GM19099 (cell line): ENCODE results near the gene DSCAM.

ENCODE experiments used
- POLR2A ChIP-seq: IDR thresholded peaks from 3 replicates; pipeline ENCODE4 v1.6.1; 2011; ENCODE audit warnings: low read depth; ENCODE audit not compliant: insufficient read length; ENCODE audit errors: extremely low read depth

DSCAM gene

GRCh38 chr21:40754466-40754865 lies 92.5 kb downstream of the DSCAM start:
- TF ChIP-seq POLR2A: no peak

GRCh38 chr21:40753756-40754155 lies 93.2 kb downstream of the DSCAM start:
- no peak for TF ChIP-seq POLR2A

GRCh38 chr21:40752125-40752524 lies 94.8 kb downstream of the DSCAM start:
- TF ChIP-seq POLR2A: no peak

- no peak for TF ChIP-seq POLR2A
These were observed 95.7 kb downstream of the DSCAM start for GRCh38 chr21:40751221-40751620.

GRCh38 chr21:40736145-40736544 lies 110.8 kb downstream of the DSCAM start:
- TF ChIP-seq POLR2A: no peak

- TF ChIP-seq POLR2A: no peak
These were observed 113.9 kb downstream of the DSCAM start for GRCh38 chr21:40733024-40733397.

- TF ChIP-seq POLR2A: no peak
These were observed 114.5 kb downstream of the DSCAM start for GRCh38 chr21:40732253-40733023.

GRCh38 chr21:40731206-40731605 lies 115.8 kb downstream of the DSCAM start:
- no peak for TF ChIP-seq POLR2A

GRCh38 chr21:40730426-40730800 lies 116.5 kb downstream of the DSCAM start:
- TF ChIP-seq POLR2A: no peak

GRCh38 chr21:40729761-40730425 lies 117.1 kb downstream of the DSCAM start:
- no peak for TF ChIP-seq POLR2A

- TF ChIP-seq POLR2A: no peak
These were observed 123.0 kb downstream of the DSCAM start for GRCh38 chr21:40723966-40724365.

GRCh38 chr21:40723317-40723716 lies 123.6 kb downstream of the DSCAM start:
- TF ChIP-seq POLR2A: no peak

- no peak for TF ChIP-seq POLR2A
These were observed 127.3 kb downstream of the DSCAM start for GRCh38 chr21:40719615-40720014.

- no peak for TF ChIP-seq POLR2A
These were observed 129.9 kb downstream of the DSCAM start for GRCh38 chr21:40717028-40717427.

GRCh38 chr21:40714536-40714935 lies 132.4 kb downstream of the DSCAM start:
- TF ChIP-seq POLR2A: no peak

GRCh38 chr21:40707656-40708244 lies 139.2 kb downstream of the DSCAM start:
- TF ChIP-seq POLR2A: no peak
